Astrocyte of the cerebellum (primary cell): Measurements from ENCODE around the gene SPRR1B.

Experiments
- DNase-seq: peaks from one replicate; pipeline ENCODE4 v3.0.0-alpha.2; 2011; ENCODE audit warnings: low read depth
- H3K4me3 ChIP-seq: 2 replicates; pipeline ENCODE4 v1.5.1; 2011; ENCODE audit warnings: mild to moderate bottlenecking, low read depth, low read length, moderate library complexity
- CTCF ChIP-seq: IDR thresholded peaks from 2 replicates; pipeline ENCODE4 v1.5.1; 2012; ENCODE audit warnings: low read length, low read depth, moderate library complexity, mild to moderate bottlenecking; ENCODE audit errors: missing control alignments
- in situ Hi-C: cut with HindIII; loops from 2 replicates; pipeline ENCODE4 v1.10.0; 2017; ENCODE audit warnings: low sequenced_read_pairs

Gene SPRR1B

GRCh38 chr1:153030895-153031294 is at the start of gene SPRR1B:
Gene SPRR1B (plus strand): TSS chr1:153031203. CDS start chr1:153032346, 1,143 bp downstream.
- DNase-seq: no peak
- no peak for TF ChIP-seq CTCF
- H3K4me3 ChIP-seq: no peak within 1 kb of the TSS
- in situ Hi-C loops: no loop called here

- in situ Hi-C loops: no loop called here
- no peak for DNase-seq
- no peak overlapping the region for H3K4me3 ChIP-seq
- no peak for TF ChIP-seq CTCF
Observed at GRCh38 chr1:152982076-152982475, 48.9 kb upstream of the SPRR1B start.

GRCh38 chr1:152983234-152983633 is 47.8 kb upstream of the SPRR1B start:
- in situ Hi-C loops: no loop called here
- TF ChIP-seq CTCF: no peak
- H3K4me3 ChIP-seq: no peak overlapping the region
- DNase-seq: no peak

- TF ChIP-seq CTCF: no peak
- no peak for DNase-seq
- H3K4me3 ChIP-seq: no peak within 1 kb of the TSS
- in situ Hi-C loops: no loop called here
Observed at GRCh38 chr1:152983743-152984142, 47.3 kb upstream of the SPRR1B start, which contains the start of gene SPRR1A. Gene SPRR1A (plus strand): TSS chr1:152984081. CDS start chr1:152985231, 1,150 bp downstream.

GRCh38 chr1:152986578-152986977 is 44.4 kb upstream of the SPRR1B start:
- TF ChIP-seq CTCF: no peak
- no peak for DNase-seq
- no peak overlapping the region for H3K4me3 ChIP-seq
- in situ Hi-C loops: no loop called here

- DNase-seq: no peak
- in situ Hi-C loops: no loop called here
- no peak overlapping the region for H3K4me3 ChIP-seq
- no peak for TF ChIP-seq CTCF
Observed at GRCh38 chr1:152993186-152993585, 37.8 kb upstream of the SPRR1B start.

GRCh38 chr1:152995842-152996241 is 35.2 kb upstream of the SPRR1B start:
- no peak for TF ChIP-seq CTCF
- no peak for DNase-seq
- no peak overlapping the region for H3K4me3 ChIP-seq
- in situ Hi-C loops: no loop called here
